Nephron progenitor cell (in vitro differentiated cells): Measurements from ENCODE around the gene AMOTL1.

Experiments used
- DNase-seq: peaks from one replicate; pipeline ENCODE4 v3.0.0; 2021
- H3K27ac Mint-ChIP-seq: 2 replicates; pipeline ENCODE4 v1.8.0; 2021; ENCODE audit warnings: mild to moderate bottlenecking, moderate library complexity, mixed read lengths
- H3K27me3 Mint-ChIP-seq: 2 replicates; pipeline ENCODE4 v1.8.0; 2021; ENCODE audit warnings: mild to moderate bottlenecking, low read depth, mixed read lengths; ENCODE audit not compliant: poor library complexity
- H3K36me3 Mint-ChIP-seq: 2 replicates; pipeline ENCODE4 v1.8.0; 2021; ENCODE audit warnings: low read depth, mixed read lengths
- H3K4me1 Mint-ChIP-seq: 2 replicates; pipeline ENCODE4 v1.8.0; 2021; ENCODE audit warnings: mixed read lengths
- H3K4me3 Mint-ChIP-seq: 2 replicates; pipeline ENCODE4 v1.8.0; 2021; ENCODE audit warnings: mild to moderate bottlenecking, moderate library complexity, mixed read lengths
- H3K9me3 Mint-ChIP-seq: 2 replicates; pipeline ENCODE4 v1.8.0; 2021; ENCODE audit warnings: mild to moderate bottlenecking, moderate library complexity, mixed read lengths
- TF ChIP-seq, protein P1 (sequence below): fragments of 200-600 bp; sonication (generic); IDR thresholded peaks from 2 replicates; pipeline ENCODE4 v1.5.0; 2021; ENCODE audit warnings: antibody characterized with exemption

AMOTL1 gene

DNA sequence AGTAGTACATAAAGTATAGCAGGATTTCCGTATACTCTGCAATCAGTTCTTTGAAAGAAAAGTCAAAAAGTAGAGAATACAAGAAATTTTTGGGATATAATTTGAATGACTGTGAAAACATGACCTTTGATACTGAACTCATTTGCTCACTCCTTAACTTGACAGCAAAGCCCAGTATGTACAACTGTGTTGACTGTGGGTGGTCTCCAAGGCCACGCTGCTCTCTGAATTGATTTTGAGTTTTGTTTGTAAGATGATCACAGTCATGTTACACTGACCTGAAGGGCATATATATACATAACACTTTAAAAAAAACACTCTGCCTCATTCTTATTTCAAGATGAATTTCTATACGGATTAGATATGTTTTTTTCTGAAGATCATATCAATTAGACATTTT lies 9.5 kb upstream of the AMOTL1 start:
- H3K4me3 Mint-ChIP-seq = no peak overlapping the region
- no peaks in the 10 kb centered on the region for H3K27me3 Mint-ChIP-seq
- no peaks in the 10 kb centered on the region for H3K36me3 Mint-ChIP-seq
- DNase-seq = no peak
- H3K27ac Mint-ChIP-seq = no peak overlapping the region
- H3K9me3 Mint-ChIP-seq = no peaks in the 10 kb centered on the region
- peaks cover 31% of the 10 kb centered on the region for H3K4me1 Mint-ChIP-seq
- TF ChIP-seq, protein P1, sequence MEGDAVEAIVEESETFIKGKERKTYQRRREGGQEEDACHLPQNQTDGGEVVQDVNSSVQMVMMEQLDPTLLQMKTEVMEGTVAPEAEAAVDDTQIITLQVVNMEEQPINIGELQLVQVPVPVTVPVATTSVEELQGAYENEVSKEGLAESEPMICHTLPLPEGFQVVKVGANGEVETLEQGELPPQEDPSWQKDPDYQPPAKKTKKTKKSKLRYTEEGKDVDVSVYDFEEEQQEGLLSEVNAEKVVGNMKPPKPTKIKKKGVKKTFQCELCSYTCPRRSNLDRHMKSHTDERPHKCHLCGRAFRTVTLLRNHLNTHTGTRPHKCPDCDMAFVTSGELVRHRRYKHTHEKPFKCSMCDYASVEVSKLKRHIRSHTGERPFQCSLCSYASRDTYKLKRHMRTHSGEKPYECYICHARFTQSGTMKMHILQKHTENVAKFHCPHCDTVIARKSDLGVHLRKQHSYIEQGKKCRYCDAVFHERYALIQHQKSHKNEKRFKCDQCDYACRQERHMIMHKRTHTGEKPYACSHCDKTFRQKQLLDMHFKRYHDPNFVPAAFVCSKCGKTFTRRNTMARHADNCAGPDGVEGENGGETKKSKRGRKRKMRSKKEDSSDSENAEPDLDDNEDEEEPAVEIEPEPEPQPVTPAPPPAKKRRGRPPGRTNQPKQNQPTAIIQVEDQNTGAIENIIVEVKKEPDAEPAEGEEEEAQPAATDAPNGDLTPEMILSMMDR = no peak

DNA sequence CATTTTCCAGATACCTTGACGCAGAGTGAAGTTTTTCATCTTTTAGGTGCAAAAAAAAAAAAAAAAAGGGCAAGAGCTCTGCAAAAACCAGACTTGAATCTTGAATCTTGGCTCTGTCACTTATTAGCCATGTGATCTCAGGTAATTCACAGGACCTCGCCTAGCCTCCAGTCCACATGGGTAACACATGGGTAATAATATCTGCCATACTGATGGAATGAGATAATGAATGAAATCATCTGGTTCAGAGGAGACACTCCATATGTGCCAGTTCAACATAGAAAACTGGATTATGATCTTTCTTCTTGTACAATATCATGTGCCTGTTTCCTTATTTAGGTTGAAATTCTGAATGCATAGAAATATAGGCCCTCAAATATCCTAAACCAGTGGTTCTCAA lies 8.6 kb upstream of the AMOTL1 start:
- Mint-ChIP-seq H3K27ac (no peak overlapping the region), H3K9me3 (no peaks in the 10 kb centered on the region), H3K27me3 (no peaks in the 10 kb centered on the region), H3K4me1 (peaks cover 23% of the 10 kb centered on the region), H3K4me3 (no peak overlapping the region), H3K36me3 (no peaks in the 10 kb centered on the region)
- TF ChIP-seq, protein P1 = no peak
- DNase-seq = no peak

DNA sequence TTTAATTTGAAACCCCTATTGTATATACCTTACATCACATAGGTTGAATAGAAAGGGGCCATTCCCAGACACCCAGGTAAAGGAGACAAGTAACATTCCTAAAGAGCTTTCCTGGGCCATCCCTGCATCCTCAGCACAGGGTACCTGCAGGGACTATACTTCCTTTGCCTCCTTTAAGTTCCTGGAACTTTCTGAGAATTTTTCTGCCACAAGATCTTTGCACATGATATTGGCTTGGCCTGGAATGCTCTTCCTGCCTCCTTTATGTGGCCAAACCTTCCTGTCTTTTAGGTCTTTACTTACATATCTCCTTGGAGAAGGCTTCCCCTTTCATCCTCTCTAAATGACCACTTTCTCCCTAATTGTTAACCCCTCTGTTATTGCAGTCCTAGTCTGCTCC lies 7.9 kb upstream of the AMOTL1 start:
- H3K9me3 Mint-ChIP-seq = no peaks in the 10 kb centered on the region
- no peak overlapping the region for H3K27ac Mint-ChIP-seq
- no peaks in the 10 kb centered on the region for H3K36me3 Mint-ChIP-seq
- H3K4me3 Mint-ChIP-seq = no peak overlapping the region
- H3K27me3 Mint-ChIP-seq = no peaks in the 10 kb centered on the region
- TF ChIP-seq, protein P1 = no peak
- DNase-seq = no peak
- peaks cover 22% of the 10 kb centered on the region for H3K4me1 Mint-ChIP-seq

DNA sequence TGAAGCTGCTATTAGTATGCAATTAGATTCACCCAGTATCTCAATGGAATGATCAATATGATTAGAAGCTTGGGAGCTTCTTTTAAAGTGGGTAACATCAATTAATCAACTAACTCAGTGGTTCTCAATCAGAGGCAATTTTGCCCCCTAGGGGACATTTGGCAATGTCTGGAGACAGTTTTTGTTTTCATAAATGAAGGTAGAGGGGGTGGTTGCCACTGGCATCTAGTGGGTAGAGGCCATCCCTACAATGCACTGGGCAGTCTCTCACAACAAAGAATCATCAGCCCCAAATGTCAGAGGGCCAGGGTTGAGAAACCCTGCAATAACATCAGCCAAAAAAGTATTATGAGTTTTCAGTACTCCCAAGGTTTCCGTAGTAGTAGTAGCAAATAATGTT lies 5.9 kb upstream of the AMOTL1 start:
- no peaks in the 10 kb centered on the region for H3K9me3 Mint-ChIP-seq
- no peaks in the 10 kb centered on the region for H3K36me3 Mint-ChIP-seq
- H3K4me3 Mint-ChIP-seq = no peak overlapping the region
- TF ChIP-seq, protein P1 = no peak
- DNase-seq = no peak
- H3K27me3 Mint-ChIP-seq = no peaks in the 10 kb centered on the region
- peaks cover 22% of the 10 kb centered on the region for H3K4me1 Mint-ChIP-seq
- no peak overlapping the region for H3K27ac Mint-ChIP-seq

DNA sequence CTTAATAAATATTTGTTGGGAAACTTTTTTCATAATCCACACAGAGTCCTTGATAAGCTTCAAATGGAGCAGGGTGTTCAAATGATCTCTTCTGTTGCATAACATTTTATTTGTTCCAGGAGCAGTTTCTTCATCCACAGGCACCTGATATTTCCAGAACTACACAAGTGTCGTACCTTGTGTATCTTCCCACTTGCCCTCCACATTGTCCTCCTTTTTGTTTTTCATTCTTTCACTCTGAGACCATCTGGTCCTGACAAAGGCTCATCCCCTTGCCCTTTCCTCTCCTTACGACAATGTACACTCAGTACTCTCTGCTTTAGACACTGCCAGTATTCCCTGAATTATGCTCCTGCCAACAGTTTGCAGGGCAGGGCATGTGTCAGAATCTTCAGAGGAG lies 5.2 kb upstream of the AMOTL1 start:
- no peak overlapping the region for H3K4me3 Mint-ChIP-seq
- DNase-seq = no peak
- no peaks in the 10 kb centered on the region for H3K27me3 Mint-ChIP-seq

DNA sequence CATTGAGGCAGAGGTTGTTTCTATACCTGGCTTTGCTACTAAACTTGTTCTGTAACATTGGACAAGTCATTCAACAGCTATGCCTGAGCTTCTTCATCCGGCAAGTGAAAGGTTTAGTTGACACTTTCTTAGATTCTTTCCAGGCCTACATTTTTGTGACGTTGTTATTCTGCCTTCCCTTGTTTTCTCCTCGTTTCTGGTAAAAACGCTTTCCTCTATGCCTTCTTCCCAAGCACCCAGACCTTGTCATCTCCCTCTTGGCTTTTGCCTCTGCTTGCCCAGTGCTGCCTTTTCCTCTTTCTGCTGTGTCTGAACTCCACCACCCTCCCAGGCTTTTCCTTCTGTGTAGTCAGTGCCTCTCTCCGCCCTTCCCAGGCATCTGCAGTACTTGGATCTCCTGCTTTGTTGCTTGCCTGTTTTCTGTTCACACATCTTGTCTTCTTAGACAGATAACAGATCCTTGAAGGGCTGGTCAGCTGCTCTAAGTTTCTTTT lies 1.4 kb upstream of the AMOTL1 start:
- Mint-ChIP-seq H3K9me3 (no peaks in the 10 kb centered on the region), H3K4me1 (peaks cover 29% of the 10 kb centered on the region), H3K27me3 (no peaks in the 10 kb centered on the region), H3K36me3 (peaks cover 7% of the 10 kb centered on the region), H3K4me3 (no peak overlapping the region), H3K27ac (no peak overlapping the region)
- DNase-seq = no peak
- TF ChIP-seq, protein P1 = no peak

More for the DNA sequence above, 5.2 kb upstream of the AMOTL1 start:
- peaks cover 20% of the 10 kb centered on the region for H3K4me1 Mint-ChIP-seq
- H3K9me3 Mint-ChIP-seq = no peaks in the 10 kb centered on the region
- TF ChIP-seq, protein P1 = no peak
- no peak overlapping the region for H3K27ac Mint-ChIP-seq
- H3K36me3 Mint-ChIP-seq = no peaks in the 10 kb centered on the region
